Measurements from ENCODE around the gene GNL3. TPM values are rescaled to one million over a fixed set of nuclear protein-coding genes. Genes with fewer than 3 reads are reported as not detected.
A peak's percentile ranks its signal among the peaks of the same experiment; 100 is the strongest.

GNL3 gene
- polyA plus RNA-seq, 1 experiment: 30.6 TPM

GRCh38 chr3:52739730-52740129 lies 53.9 kb downstream of the GNL3 start:
- no peak for TF ChIP-seq CTCF (IDR thresholded peaks at IDR 0.05; ENCODE audit: insufficient read depth, low read depth, low read length)
- no peak for DNase-seq (ENCODE audit: low read depth)
- Histone ChIP-seq H3K27me3 (ENCODE audit: control insufficient read depth, insufficient read depth, low read length) (no peaks in the 10 kb centered on the region), H3K36me3 (ENCODE audit: control insufficient read depth, insufficient read depth, low read length) (peaks cover 9% of the 10 kb centered on the region), H3K4me3 (ENCODE audit: low read depth, low read length) (no peak overlapping the region)
- POLR2A ChIA-PET: no interaction called here
- CTCF ChIA-PET: no interaction called here

- H3K27me3 ChIP-seq (ENCODE audit: control insufficient read depth, insufficient read depth, low read length): no peaks in the 10 kb centered on the region
- H3K36me3 ChIP-seq (ENCODE audit: control insufficient read depth, insufficient read depth, low read length): peaks cover 8% of the 10 kb centered on the region
- ChIA-PET CTCF (interaction anchor here (0.7 to 2.3 kb wide), 11 partner anchors 10 to 329 kb away, joined by 3 to 7 read pairs (median 4); partner anchors contain the start of gene NEK4), POLR2A (no interaction called here)
- no peak overlapping the region for H3K4me3 ChIP-seq (ENCODE audit: low read depth, low read length)
- DNase-seq (ENCODE audit: low read depth): no peak
- peak; percentile 65 for TF ChIP-seq CTCF (IDR thresholded peaks at IDR 0.05; ENCODE audit: insufficient read depth, low read depth, low read length)
Measured at GRCh38 chr3:52742418-52743041, 56.7 kb downstream of the GNL3 start.

DNA sequence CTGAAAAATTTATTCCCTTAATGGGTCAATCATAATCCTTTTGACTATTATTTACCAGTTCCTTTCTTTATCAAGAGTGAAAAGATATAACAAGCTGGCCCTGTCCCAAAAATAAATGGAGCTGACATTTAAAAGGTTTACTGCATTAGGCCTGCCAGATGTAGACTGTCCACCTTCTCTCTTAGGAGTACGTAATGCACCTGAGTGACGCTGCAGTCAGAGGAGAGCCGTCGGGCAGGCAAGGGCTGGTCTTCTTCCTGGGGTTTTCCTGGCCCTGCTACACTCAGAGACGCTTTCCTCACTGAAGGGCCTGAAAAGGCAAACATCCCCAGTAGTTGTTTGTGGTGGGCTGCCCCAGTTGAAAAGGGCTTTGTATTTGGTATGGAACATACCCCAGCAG lies 57.3 kb downstream of the GNL3 start:
- TF ChIP-seq CTCF (IDR thresholded peaks at IDR 0.05; ENCODE audit: insufficient read depth, low read depth, low read length): no peak
- Histone ChIP-seq H3K27me3 (ENCODE audit: control insufficient read depth, insufficient read depth, low read length) (no peaks in the 10 kb centered on the region), H3K36me3 (ENCODE audit: control insufficient read depth, insufficient read depth, low read length) (peaks cover 6% of the 10 kb centered on the region), H3K4me3 (ENCODE audit: low read depth, low read length) (no peak overlapping the region)
- no peak for DNase-seq (ENCODE audit: low read depth)
- ChIA-PET POLR2A (no interaction called here), CTCF (interaction anchor here (0.9 to 2.3 kb wide), 5 partner anchors 23 to 371 kb away, joined by 3 to 7 read pairs (median 3); no protein-coding TSS in a partner anchor)

DNA sequence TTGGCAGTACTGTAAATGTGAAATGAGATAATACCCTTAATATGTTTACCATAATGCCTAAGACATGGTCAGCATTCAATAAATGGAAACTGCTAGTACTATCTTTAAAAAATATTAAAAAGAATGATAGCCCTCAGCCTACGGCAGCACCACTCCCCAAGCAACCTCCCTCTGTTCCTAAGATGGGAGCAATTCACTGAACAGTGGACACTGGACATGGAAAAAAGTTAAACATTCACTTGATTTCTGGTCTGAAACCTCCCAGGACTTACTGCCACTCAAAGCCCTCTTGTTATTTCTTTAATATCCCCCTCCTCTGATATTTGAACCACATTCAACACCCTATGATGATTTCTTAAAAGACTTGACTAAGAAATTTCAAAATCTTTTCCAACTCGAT lies 57.9 kb downstream of the GNL3 start:
- Histone ChIP-seq H3K27me3 (ENCODE audit: control insufficient read depth, insufficient read depth, low read length) (no peaks in the 10 kb centered on the region), H3K4me3 (ENCODE audit: low read depth, low read length) (no peak overlapping the region), H3K36me3 (ENCODE audit: control insufficient read depth, insufficient read depth, low read length) (peaks cover 6% of the 10 kb centered on the region)
- ChIA-PET CTCF (interaction anchor here (0.9 to 2.3 kb wide), 5 partner anchors 22 to 370 kb away, joined by 3 to 7 read pairs (median 3); no protein-coding TSS in a partner anchor), POLR2A (no interaction called here)
- DNase-seq (ENCODE audit: low read depth): no peak
- TF ChIP-seq CTCF (IDR thresholded peaks at IDR 0.05; ENCODE audit: insufficient read depth, low read depth, low read length): no peak

Small RNA genes within 50 kb of the gene (small RNA-seq; reads per million reads assigned to genes)
- gene AC006254.2 (ENCODE audit: insufficient read length, low read depth, low replicate concordance): not detected
- gene RF00569 (ENCODE audit: insufficient read length, low read depth, low replicate concordance): 786 reads per million, percentile 96 among the genes with 10 or more reads in this experiment
- not detected for gene RF01183 (ENCODE audit: insufficient read length, low read depth, low replicate concordance)
- not detected for gene SNORD19 (ENCODE audit: insufficient read length, low read depth, low replicate concordance)
- gene SNORD19B (ENCODE audit: insufficient read length, low read depth, low replicate concordance): not detected
- 240 reads per million, percentile 94 among the genes with 10 or more reads in this experiment for gene SNORD69 (ENCODE audit: insufficient read length, low read depth, low replicate concordance)

Other genes starting within 250 kb of the GNL3 start
- not detected in 2 replicates for gene SEMA3G, start 240.9 kb upstream of the GNL3 start, polyA plus RNA-seq (2011; rRNA removed)
- gene TNNC1, start 232.0 kb upstream of the GNL3 start, polyA plus RNA-seq (2011; rRNA removed): 1.7 TPM in 2 replicates
- 66.4 and 95.3 TPM in 2 replicates for gene NISCH, start 230.4 kb upstream of the GNL3 start, polyA plus RNA-seq (2011; rRNA removed)
- 0.01 and 0.05 TPM in 2 replicates for gene STAB1, start 190.7 kb upstream of the GNL3 start, polyA plus RNA-seq (2011; rRNA removed)
- 132 and 186 TPM in 2 replicates for gene NT5DC2, start 152.2 kb upstream of the GNL3 start, polyA plus RNA-seq (2011; rRNA removed)
- 11.9 and 12.3 TPM in 2 replicates for gene UQCC5, start 149.4 kb upstream of the GNL3 start, polyA plus RNA-seq (2011; rRNA removed)
- gene PBRM1, start 119 bp upstream of the GNL3 start, polyA plus RNA-seq (2011; rRNA removed): 16.5 and 23.8 TPM in 2 replicates
- 75.9 and 98.3 TPM in 2 replicates for gene GLT8D1, start 19.8 kb downstream of the GNL3 start, polyA plus RNA-seq (2011; rRNA removed)
- 79.6 and 137 TPM in 2 replicates for gene SPCS1, start 20.1 kb downstream of the GNL3 start, polyA plus RNA-seq (2011; rRNA removed)
- gene NEK4, start 84.9 kb downstream of the GNL3 start, polyA plus RNA-seq (2011; rRNA removed): 10.0 and 14.5 TPM in 2 replicates
- not detected in 2 replicates for gene ITIH1, start 91.6 kb downstream of the GNL3 start, polyA plus RNA-seq (2011; rRNA removed)
- gene ITIH3, start 108.8 kb downstream of the GNL3 start, polyA plus RNA-seq (2011; rRNA removed): 1.3 and 1.7 TPM in 2 replicates
- gene ITIH4, start 144.6 kb downstream of the GNL3 start, polyA plus RNA-seq (2011; rRNA removed): 0.49 and 1.4 TPM in 2 replicates
- not detected in 2 replicates for gene MUSTN1, start 149.0 kb downstream of the GNL3 start, polyA plus RNA-seq (2011; rRNA removed)
- 11.6 and 13.5 TPM in 2 replicates for gene STIMATE, start 211.5 kb downstream of the GNL3 start, polyA plus RNA-seq (2011; rRNA removed)

Measured in BJ (cell line).